GM21423 (cell line): ENCODE measurements around the gene GSPT1.
A peak's percentile ranks its signal among the peaks of the same experiment; 100 is the strongest.
"Not testable (repeated sequence)": the region's sequence is repeated elsewhere in the genome, so short reads cannot be mapped to it uniquely, and the experiment has no call there.

Source experiments
- ATAC-seq: cut with Tn5 transposase; IDR thresholded peaks from one replicate; pipeline ENCODE4 v1.9.1; 2021; ENCODE audit warnings: mild to moderate bottlenecking, moderate library complexity; ENCODE audit not compliant: unreplicated experiment

GSPT1 gene

GRCh38 chr16:11862489-11862888 lies 53.3 kb downstream of the GSPT1 start:
- no peak for ATAC-seq

GRCh38 chr16:11857161-11857560 lies 58.6 kb downstream of the GSPT1 start:
- no peak for ATAC-seq

- ATAC-seq = no peak
Measured at GRCh38 chr16:11852092-11852809, 63.5 kb downstream of the GSPT1 start.

- ATAC-seq = peak; percentile 69
Measured at GRCh38 chr16:11851294-11852091, 64.3 kb downstream of the GSPT1 start, which contains the start of gene RSL1D1. RSL1D1 (minus strand) TSS chr16:11851542; CDS start chr16:11851512, 30 bp downstream.

GRCh38 chr16:11848842-11849241 lies 66.9 kb downstream of the GSPT1 start:
- ATAC-seq = no peak

GRCh38 chr16:11844499-11844898 lies 71.3 kb downstream of the GSPT1 start:
- no peak for ATAC-seq

- ATAC-seq = no peak
Measured at GRCh38 chr16:11843861-11844260, 71.9 kb downstream of the GSPT1 start.

- no peak for ATAC-seq
Measured at GRCh38 chr16:11843206-11843605, 72.5 kb downstream of the GSPT1 start.

GRCh38 chr16:11841026-11841425 lies 74.7 kb downstream of the GSPT1 start:
- no peak for ATAC-seq

- ATAC-seq = no peak
Measured at GRCh38 chr16:11836650-11837244, 79.0 kb downstream of the GSPT1 start.

- no peak for ATAC-seq
Measured at GRCh38 chr16:11835891-11836649, 79.7 kb downstream of the GSPT1 start.

GRCh38 chr16:11835309-11835708 lies 80.4 kb downstream of the GSPT1 start:
- ATAC-seq = no peak

- ATAC-seq = no peak
Measured at GRCh38 chr16:11833951-11834695, 81.6 kb downstream of the GSPT1 start.

- no peak for ATAC-seq
Measured at GRCh38 chr16:11828696-11829095, 87.1 kb downstream of the GSPT1 start.

- ATAC-seq = not testable (repeated sequence)
Measured at GRCh38 chr16:11825520-11826165, 90.1 kb downstream of the GSPT1 start.

- ATAC-seq = no peak
Measured at GRCh38 chr16:11824362-11824761, 91.4 kb downstream of the GSPT1 start.

GRCh38 chr16:11823645-11824044 lies 92.1 kb downstream of the GSPT1 start:
- ATAC-seq = not testable (repeated sequence)

GRCh38 chr16:11819798-11820197 lies 96.0 kb downstream of the GSPT1 start:
- no peak for ATAC-seq

- not testable (repeated sequence) for ATAC-seq
Measured at GRCh38 chr16:11818970-11819369, 96.8 kb downstream of the GSPT1 start.
